ENCODE measurements around the gene NDUFS3.
"Not testable (repeated sequence)": the region's sequence is repeated elsewhere in the genome, so short reads cannot be mapped to it uniquely, and the experiment has no call there.

Gene NDUFS3

GRCh38 chr11:47560426-47560825 is 18.4 kb upstream of the NDUFS3 start:
- no peak for DNase-seq (ENCODE audit: low read depth in 2 of 2)

DNA sequence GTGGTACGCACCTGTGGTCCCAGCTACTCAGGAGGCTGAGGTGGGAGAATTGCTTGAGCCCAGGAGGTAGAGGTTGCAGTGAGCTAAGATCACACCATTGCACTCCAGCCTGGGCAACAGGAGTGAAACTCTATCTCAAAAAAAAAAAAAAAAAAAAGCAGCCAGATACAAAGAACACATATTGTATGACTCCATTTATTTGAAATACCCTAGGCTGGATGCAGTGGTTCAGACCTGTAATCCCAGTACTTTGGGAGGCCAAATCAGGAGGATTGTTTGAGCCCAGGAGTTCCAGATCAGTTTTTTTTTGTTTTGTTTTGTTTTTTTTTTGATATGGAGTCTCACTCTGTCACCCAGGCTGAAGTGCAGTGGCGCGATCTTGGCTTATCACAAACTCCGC is 16.5 kb upstream of the NDUFS3 start:
- not testable (repeated sequence) for DNase-seq (ENCODE audit: low read depth in 2 of 2)

GRCh38 chr11:47564366-47564765 is 14.5 kb upstream of the NDUFS3 start:
- DNase-seq (ENCODE audit: low read depth in 2 of 2): not testable (repeated sequence)

DNA sequence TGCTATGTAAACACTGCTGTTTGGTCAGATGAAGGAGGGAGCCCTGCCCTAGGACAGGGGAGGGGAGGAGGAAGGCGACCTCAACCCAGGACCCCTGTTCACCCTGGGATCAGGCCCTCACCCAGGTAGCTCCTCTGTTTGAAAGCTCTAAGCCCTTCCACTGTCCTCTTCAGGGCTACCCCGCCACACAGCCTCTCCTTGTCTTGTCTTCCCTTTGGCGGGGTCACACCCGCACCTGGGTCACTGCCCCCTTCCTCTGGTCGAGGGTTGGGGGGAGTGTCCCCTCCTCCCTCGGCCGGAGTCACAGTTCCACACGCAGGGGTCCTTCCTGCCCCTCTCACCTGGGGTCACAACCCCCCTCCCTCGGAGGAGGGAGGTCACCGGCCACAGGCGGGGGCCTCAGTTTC is 13.9 kb upstream of the NDUFS3 start:
- DNase-seq (ENCODE audit: low read depth in 2 of 2): no peak

DNA sequence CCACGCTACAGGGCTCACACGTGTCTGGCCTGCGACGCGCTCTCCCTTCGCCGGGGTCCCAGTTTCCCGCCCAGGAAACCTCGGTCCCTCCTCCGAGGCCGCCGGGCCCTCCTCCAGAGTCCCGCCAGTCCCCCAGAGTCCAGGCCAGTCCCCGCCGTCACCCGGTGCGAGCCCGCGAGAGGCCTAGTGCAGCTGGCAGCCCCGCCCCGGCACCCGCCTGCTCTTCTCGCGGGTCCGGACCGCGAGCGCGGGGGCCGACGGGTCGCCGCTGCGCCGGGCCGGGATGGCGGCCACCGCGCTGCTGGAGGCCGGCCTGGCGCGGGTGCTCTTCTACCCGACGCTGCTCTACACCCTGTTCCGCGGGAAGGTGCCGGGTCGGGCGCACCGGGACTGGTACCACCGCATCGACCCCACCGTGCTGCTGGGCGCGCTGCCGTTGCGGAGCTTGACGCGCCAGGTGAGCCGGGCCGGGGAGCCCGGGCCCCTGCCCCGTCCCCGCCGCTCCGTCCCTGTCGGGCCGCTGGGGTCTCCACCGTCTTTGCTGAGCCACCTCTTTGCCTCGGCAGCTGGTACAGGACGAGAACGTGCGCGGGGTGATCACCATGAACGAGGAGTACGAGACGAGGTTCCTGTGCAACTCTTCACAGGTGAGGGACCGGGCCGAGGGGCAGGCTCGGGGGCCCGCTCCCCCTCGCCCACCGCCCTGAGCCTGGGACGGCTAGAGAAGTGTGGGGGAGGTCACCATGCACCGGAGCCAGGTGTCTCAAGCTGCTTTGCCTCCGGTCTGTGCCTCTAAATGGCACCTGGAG is 13.3 kb upstream of the NDUFS3 start, which contains the start of gene PTPMT1:
Gene PTPMT1 (plus strand): TSS at position 260 of the 809 bp plus-strand sequence. CDS start 24 bp downstream, at position 284.
- DNase-seq (ENCODE audit: low read depth in 2 of 2): peak; percentile 21 to 40

DNA sequence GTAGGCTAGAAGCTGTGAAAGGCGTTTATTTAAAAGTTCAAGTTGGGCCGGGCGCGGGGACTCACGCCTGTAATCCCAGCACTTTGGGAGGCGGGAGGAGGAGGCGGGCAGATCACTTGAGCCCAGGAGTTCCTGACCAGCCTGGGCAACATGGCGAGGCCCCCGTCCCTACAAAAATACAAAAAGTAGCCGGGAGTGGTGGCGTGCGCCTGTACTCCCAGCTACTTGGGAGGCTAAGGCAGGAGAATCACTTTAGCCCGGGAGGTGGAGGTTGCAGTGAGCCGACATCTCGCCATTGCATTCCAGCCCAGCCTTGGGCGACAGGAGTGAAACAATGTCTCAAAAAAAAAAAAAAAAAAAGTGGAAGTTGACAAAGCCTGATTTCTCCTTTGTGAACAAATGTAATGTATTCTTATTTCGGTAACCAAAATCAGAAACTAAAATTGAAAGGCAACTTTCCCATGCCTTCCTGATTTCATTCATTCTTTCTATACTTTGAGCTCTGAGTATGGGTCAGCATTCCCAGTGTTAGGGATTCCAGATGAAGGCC is 12.7 kb upstream of the NDUFS3 start:
- no peak for DNase-seq (ENCODE audit: low read depth in 2 of 2)

GRCh38 chr11:47569646-47570045 is 9.2 kb upstream of the NDUFS3 start:
- DNase-seq (ENCODE audit: low read depth in 2 of 2): no peak

- no peak for DNase-seq (ENCODE audit: low read depth in 2 of 2)
Observed at GRCh38 chr11:47570651-47571356, 8.1 kb upstream of the NDUFS3 start.

DNA sequence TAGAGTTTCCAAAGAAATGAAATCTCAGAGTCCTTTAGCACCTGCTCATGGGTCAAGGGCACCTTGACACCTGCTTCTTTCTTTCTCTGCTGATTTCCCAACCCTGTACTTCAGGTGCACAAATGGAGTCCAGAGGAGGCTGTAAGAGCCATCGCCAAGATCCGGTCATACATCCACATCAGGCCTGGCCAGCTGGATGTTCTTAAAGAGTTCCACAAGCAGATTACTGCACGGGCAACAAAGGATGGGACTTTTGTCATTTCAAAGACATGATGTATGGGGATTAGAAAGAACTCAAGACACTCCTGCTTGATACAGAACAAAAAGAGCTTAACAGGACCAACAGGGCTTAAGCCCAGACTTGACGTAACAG is 7.5 kb upstream of the NDUFS3 start:
- DNase-seq (ENCODE audit: low read depth in 2 of 2): no peak

DNA sequence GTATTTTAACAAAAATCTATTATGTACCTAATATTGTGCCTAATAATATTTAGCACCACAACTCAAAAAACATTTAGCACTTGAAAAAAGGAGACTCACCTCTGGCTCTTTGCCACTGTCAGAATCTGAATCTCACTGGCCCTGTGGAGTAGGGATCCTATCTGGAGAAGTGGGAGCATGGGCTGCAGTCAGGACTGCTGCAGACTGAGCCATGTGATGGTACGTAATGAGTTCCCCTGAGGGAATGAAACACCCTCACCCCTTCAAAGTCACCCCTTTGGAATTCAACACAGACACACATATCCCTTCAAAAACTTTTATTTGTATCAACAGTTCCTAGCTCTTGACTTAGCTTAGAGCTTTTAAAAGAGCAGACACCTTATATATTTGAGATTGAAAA is 7.0 kb upstream of the NDUFS3 start:
- no peak for DNase-seq (ENCODE audit: low read depth in 2 of 2)

DNA sequence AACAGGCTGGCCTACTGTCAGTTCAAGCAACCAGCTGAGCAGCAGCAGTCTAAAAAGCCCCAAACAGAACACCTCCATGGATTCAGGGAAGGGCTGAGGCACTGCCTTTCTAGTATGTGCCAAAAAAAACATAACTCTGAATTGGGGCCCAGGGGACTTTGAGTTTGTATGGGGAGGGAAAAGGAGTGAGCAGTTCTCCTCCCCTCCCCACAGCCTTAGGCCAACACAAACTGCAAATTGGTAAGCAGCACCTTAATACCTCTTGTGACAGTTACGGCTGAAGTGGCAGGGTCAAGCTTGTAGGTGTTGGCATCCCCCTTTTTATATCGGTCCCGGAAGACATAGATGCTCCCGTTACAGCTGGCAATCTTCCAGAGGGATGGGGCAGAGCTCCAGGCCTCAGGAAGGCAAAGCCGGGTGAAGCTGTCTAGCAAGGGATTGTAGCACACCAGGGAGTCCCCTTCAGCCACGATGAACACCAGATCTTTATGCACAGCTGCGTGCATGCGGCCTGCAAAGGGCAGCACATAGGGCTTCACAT is 6.1 kb upstream of the NDUFS3 start:
- no peak for DNase-seq (ENCODE audit: low read depth in 2 of 2)

DNA sequence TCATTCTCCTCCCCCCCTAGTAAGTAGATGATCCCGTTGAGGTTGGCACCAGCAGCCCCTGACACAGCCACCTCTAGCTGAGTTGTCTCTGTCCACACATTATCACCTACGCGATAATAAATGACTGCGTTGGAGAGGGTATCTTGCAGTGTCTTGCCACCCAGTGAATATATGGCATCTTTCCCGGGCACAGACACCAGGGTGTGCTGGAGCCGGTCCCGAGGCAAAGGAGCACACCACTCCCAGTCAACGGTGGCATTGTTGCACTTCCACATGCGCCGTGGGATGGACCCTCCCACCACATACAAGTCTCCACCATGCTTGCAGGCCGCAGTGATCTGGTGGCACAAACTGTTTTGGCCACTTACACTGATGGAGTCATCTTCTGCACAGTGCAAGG is 5.6 kb upstream of the NDUFS3 start:
- no peak for DNase-seq (ENCODE audit: low read depth in 2 of 2)

GRCh38 chr11:47577460-47578041 is 1.3 kb upstream of the NDUFS3 start:
- no peak for DNase-seq (ENCODE audit: low read depth in 2 of 2)

DNA sequence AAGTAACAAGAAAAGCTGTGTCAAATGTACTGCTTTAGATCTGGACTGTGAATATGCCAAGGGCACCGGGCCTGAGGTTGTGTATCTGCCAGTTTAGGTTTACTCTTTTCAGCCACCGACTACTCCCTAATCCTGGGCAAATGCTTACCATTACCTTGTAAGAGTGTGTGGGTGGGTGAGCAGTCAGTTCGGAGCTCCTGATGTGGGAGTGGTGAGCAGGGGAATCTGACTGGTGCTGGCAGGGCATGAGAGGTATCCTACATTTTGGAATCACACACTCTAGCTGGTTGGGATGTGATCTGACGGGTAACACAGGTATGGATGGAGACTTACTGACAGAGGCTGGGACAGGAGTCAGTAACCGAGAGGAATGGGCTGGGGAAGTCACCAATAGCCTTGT is 5.0 kb downstream of the NDUFS3 start:
- DNase-seq (ENCODE audit: low read depth in 2 of 2): no peak

- no peak for DNase-seq (ENCODE audit: low read depth in 2 of 2)
Observed at GRCh38 chr11:47586098-47586855, 7.4 kb downstream of the NDUFS3 start, which contains the start of gene FAM180B. FAM180B (plus strand) TSS chr11:47586678; CDS start chr11:47586769, 91 bp downstream.

DNA sequence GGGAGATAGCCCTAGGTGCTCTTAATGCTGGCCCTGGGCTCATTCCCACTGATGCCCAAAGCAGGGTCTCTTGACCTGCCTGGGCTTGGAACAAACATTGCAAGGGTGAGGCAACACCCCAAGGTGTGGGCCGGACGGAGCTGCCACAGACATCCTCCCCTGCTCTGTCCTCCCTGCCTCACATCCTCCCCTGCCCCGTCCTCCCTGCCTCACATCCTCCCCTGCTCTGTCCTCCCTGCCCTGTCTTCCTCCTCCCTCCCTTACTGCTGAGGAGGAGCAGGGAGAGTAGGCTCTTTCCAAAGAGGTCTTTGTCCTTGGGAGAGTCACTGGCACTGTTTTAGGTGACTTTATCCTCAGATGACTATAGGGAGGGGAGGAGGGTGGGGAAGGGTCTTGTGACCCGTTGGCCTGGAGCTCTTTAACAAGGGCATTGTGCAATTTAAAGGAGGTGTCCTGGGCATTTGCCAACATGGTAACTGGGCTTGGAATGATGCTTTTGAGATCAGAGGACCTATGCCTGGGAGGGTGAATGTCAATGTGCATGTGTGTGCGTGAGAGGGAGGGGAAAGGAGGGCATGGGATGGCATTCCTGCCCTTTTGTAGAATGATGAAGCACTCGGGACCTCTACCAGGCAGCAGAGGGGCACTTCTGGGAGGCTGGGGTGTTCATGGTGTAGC is 8.3 kb downstream of the NDUFS3 start:
- DNase-seq (ENCODE audit: low read depth in 2 of 2): no peak

DNA sequence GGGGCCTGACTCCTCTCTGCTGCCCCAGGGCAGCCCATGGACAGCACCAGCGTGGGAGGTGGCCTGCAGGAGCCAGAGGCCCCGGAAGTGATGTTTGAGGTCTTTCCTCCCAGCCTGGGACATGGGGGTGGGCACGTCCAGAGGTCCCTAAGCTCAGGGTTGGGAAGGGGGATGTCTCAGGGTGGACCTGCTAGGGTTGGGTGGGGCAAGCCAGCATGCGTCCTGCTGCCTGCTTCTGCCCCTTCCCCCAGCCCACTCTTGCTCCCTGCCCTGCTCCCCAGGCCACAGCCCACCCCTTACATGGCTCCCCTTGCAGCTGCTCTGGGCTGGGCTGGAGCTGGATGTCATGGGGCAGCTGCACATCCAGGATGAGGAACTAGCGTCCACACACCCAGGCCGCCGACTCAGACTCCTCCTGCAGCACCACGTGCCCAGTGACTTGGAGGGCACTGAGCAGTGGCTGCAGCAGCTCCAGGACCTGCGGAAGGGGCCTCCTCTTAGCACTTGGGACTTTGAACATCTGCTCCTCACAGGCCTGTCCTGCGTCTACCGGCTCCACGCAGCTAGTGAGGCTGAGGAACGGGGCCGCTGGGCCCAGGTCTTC is 9.0 kb downstream of the NDUFS3 start:
- no peak for DNase-seq (ENCODE audit: low read depth in 2 of 2)

GRCh38 chr11:47589118-47589517 is 10.2 kb downstream of the NDUFS3 start:
- DNase-seq (ENCODE audit: low read depth in 2 of 2): no peak

- no peak for DNase-seq (ENCODE audit: low read depth in 2 of 2)
Observed at GRCh38 chr11:47589584-47589976, 10.7 kb downstream of the NDUFS3 start.

Data from activated CD8-positive, alpha-beta memory T cell treated with anti-CD3 and anti-CD28 coated beads for 4 hours (primary cell).